ENCODE measurements around the gene SCRT2.

GRCh38 chr20:677957-678356, 2.4 kb upstream of the SCRT2 start:
- TF ChIP-seq POLR2A (IDR thresholded peaks at IDR 0.05; ENCODE audit: low read depth, low read length) (no peak), TAF1 (IDR thresholded peaks at IDR 0.05; ENCODE audit: low read depth, low read length) (no peak), POLR2AphosphoS5 (IDR thresholded peaks at IDR 0.05; ENCODE audit: low read depth, low read length) (no peak), SPI1 (IDR thresholded peaks at IDR 0.05; ENCODE audit: low read depth, low read length) (no peak)

Data from GM12891 (cell line).